Subcutaneous abdominal adipose tissue (tissue), 5 donors: ENCODE results near the gene ST3GAL5.
A peak's percentile ranks its signal among the peaks of the same experiment; 100 is the strongest.

Experiments
- H3K27ac ChIP-seq: one replicate; pipeline ENCODE4 v1.7.0; 2013; ENCODE audit warnings: low read depth, mild to moderate bottlenecking, inconsistent platforms, low read length, moderate library complexity
- H3K27me3 ChIP-seq, 5 donors: one replicate each; pipeline ENCODE4 v1.7.0; 2013; ENCODE audit warnings: low read length in 5 of 5, inconsistent platforms in 1 of 5; ENCODE audit not compliant: control insufficient read depth in 5 of 5, insufficient read depth in 4 of 5
- H3K36me3 ChIP-seq, 5 donors: one replicate each; pipeline ENCODE4 v1.7.0; 2013; ENCODE audit warnings: low read length in 5 of 5; ENCODE audit not compliant: control insufficient read depth in 5 of 5, insufficient read depth in 5 of 5
- H3K4me1 ChIP-seq, 5 donors: one replicate each; pipeline ENCODE4 v1.7.0; 2013; ENCODE audit warnings: low read length in 5 of 5, mild to moderate bottlenecking in 3 of 5, moderate library complexity in 1 of 5; ENCODE audit not compliant: control insufficient read depth in 5 of 5, insufficient read depth in 5 of 5
- H3K4me3 ChIP-seq, 5 donors: one replicate each; pipeline ENCODE4 v1.7.0; 2013; ENCODE audit warnings: low read length in 5 of 5, low read depth in 1 of 5
- H3K9ac ChIP-seq, 5 donors: one replicate each; pipeline ENCODE4 v1.7.0; 2013; ENCODE audit warnings: low read length in 5 of 5, mild to moderate bottlenecking in 4 of 5, moderate library complexity in 3 of 5
- H3K9me3 ChIP-seq, 5 donors: one replicate each; pipeline ENCODE4 v1.7.0; 2013; ENCODE audit warnings: low read length in 5 of 5; ENCODE audit not compliant: control insufficient read depth in 5 of 5
- donor health status: healthy.
- donor health status: healthy.
- donor health status: healthy.
- donor health status: healthy.
- donor health status: healthy.

The ST3GAL5 gene

GRCh38 chr2:85802354-85803103, 86.3 kb downstream of the ST3GAL5 start:
- no peak overlapping the region for H3K27ac ChIP-seq
- H3K9ac ChIP-seq, result no peak overlapping the region
- H3K4me3 ChIP-seq, result no peak overlapping the region
- H3K27me3 ChIP-seq, result no peaks in the 10 kb centered on the region
- H3K36me3 ChIP-seq, result no peaks in the 10 kb centered on the region
- H3K9me3 ChIP-seq, result peaks cover 2 to 8% (median 5%) of the 10 kb centered on the region in 5 donors
- peaks cover 0 to 10% (median under 1%) of the 10 kb centered on the region in 5 donors for H3K4me1 ChIP-seq

- H3K4me1 ChIP-seq, result peaks cover 0 to 17% (median 7%) of the 10 kb centered on the region in 5 donors
- no peak overlapping the region for H3K27ac ChIP-seq
- no peak overlapping the region for H3K4me3 ChIP-seq
- no peaks in the 10 kb centered on the region for H3K27me3 ChIP-seq
- no peaks in the 10 kb centered on the region for H3K36me3 ChIP-seq
- H3K9me3 ChIP-seq, result peaks cover 2 to 8% (median 5%) of the 10 kb centered on the region in 5 donors
- H3K9ac ChIP-seq, result no peak overlapping the region
Measured at GRCh38 chr2:85801871-85802270, 86.9 kb downstream of the ST3GAL5 start.

GRCh38 chr2:85800586-85800985, 88.2 kb downstream of the ST3GAL5 start:
- H3K4me1 ChIP-seq, result peaks cover 0 to 30% (median 20%) of the 10 kb centered on the region in 5 donors
- no peak overlapping the region for H3K9ac ChIP-seq
- no peak overlapping the region for H3K4me3 ChIP-seq
- no peak overlapping the region for H3K27ac ChIP-seq
- H3K27me3 ChIP-seq, result no peaks in the 10 kb centered on the region
- H3K36me3 ChIP-seq, result no peaks in the 10 kb centered on the region
- H3K9me3 ChIP-seq, result peaks cover 2 to 8% (median 5%) of the 10 kb centered on the region in 5 donors

GRCh38 chr2:85799215-85799956, 89.4 kb downstream of the ST3GAL5 start:
- no peak overlapping the region for H3K4me3 ChIP-seq
- peaks cover 2 to 38% (median 31%) of the 10 kb centered on the region in 5 donors for H3K4me1 ChIP-seq
- H3K27me3 ChIP-seq, result no peaks in the 10 kb centered on the region
- no peaks in the 10 kb centered on the region for H3K36me3 ChIP-seq
- H3K9ac ChIP-seq, result no peak overlapping the region
- H3K27ac ChIP-seq, result no peak overlapping the region
- H3K9me3 ChIP-seq, result peaks cover 2 to 8% (median 5%) of the 10 kb centered on the region in 5 donors

GRCh38 chr2:85797921-85798320, 90.9 kb downstream of the ST3GAL5 start:
- H3K9ac ChIP-seq, result no peak overlapping the region
- H3K4me3 ChIP-seq, result no peak overlapping the region
- peaks cover 4 to 53% (median 45%) of the 10 kb centered on the region in 5 donors for H3K4me1 ChIP-seq
- peaks cover 2 to 8% (median 5%) of the 10 kb centered on the region in 5 donors for H3K9me3 ChIP-seq
- H3K27ac ChIP-seq, result no peak overlapping the region
- no peaks in the 10 kb centered on the region for H3K36me3 ChIP-seq
- H3K27me3 ChIP-seq, result no peaks in the 10 kb centered on the region

- Histone ChIP-seq H3K4me3 (no peak overlapping the region), H3K27me3 (no peaks in the 10 kb centered on the region), H3K4me1 (peaks cover 11 to 60% (median 52%) of the 10 kb centered on the region in 5 donors), H3K9ac (no peak overlapping the region), H3K36me3 (no peaks in the 10 kb centered on the region), H3K27ac (no peak overlapping the region), H3K9me3 (peaks cover 2 to 8% (median 5%) of the 10 kb centered on the region in 5 donors)
Measured at GRCh38 chr2:85797263-85797660, 91.5 kb downstream of the ST3GAL5 start.

- H3K4me1 ChIP-seq, result peaks cover 17 to 66% (median 58%) of the 10 kb centered on the region in 5 donors
- H3K9me3 ChIP-seq, result peaks cover 2 to 8% (median 5%) of the 10 kb centered on the region in 5 donors
- H3K4me3 ChIP-seq, result no peak overlapping the region
- H3K9ac ChIP-seq, result peak overlapping the region in 3 of 5 donors; percentile 1 to 42 (median 16)
- H3K27me3 ChIP-seq, result no peaks in the 10 kb centered on the region
- H3K36me3 ChIP-seq, result no peaks in the 10 kb centered on the region
- H3K27ac ChIP-seq, result peak overlapping the region; percentile 23
Measured at GRCh38 chr2:85796341-85797262, 92.2 kb downstream of the ST3GAL5 start.

GRCh38 chr2:85796046-85796340, 92.8 kb downstream of the ST3GAL5 start:
- Histone ChIP-seq H3K27ac (peak overlapping the region; percentile 23), H3K36me3 (no peaks in the 10 kb centered on the region), H3K9me3 (peaks cover 1 to 3% (median 2%) of the 10 kb centered on the region in 5 donors), H3K4me1 (peaks cover 17 to 72% (median 61%) of the 10 kb centered on the region in 5 donors), H3K4me3 (no peak overlapping the region), H3K9ac (peak overlapping the region in 2 of 5 donors; percentile 16 to 42), H3K27me3 (no peaks in the 10 kb centered on the region)

GRCh38 chr2:85795331-85796045, 93.3 kb downstream of the ST3GAL5 start:
- Histone ChIP-seq H3K36me3 (peaks cover 0 to 4% (median 0%) of the 10 kb centered on the region in 5 donors), H3K4me3 (no peak overlapping the region), H3K4me1 (peaks cover 17 to 77% (median 61%) of the 10 kb centered on the region in 5 donors), H3K9ac (peak overlapping the region in 2 of 5 donors; percentile 16 to 42), H3K27ac (peak overlapping the region; percentile 30), H3K27me3 (no peaks in the 10 kb centered on the region), H3K9me3 (no peaks in the 10 kb centered on the region)
